ENCODE results near the gene KRT15. TPM values are rescaled to one million over a fixed set of nuclear protein-coding genes. Genes with fewer than 3 reads are reported as not detected.
A peak's percentile ranks its signal among the peaks of the same experiment; 100 is the strongest.

KRT15 gene
- total RNA-seq, 2 donors from 2014 or later: not detected

- Mint-ChIP-seq H3K36me3 (no peaks in the 10 kb centered on the region), H3K9me3 (no peaks in the 10 kb centered on the region), H3K27ac (no peak overlapping the region)
- no peak for DNase-seq (ENCODE audit: low spot score in 2 of 2)
- no peak for ATAC-seq
These were observed 34.5 kb downstream of the KRT15 start for GRCh38 chr17:41483991-41484826.

GRCh38 chr17:41483531-41483930 is 35.2 kb downstream of the KRT15 start:
- Mint-ChIP-seq H3K27ac (no peak overlapping the region), H3K9me3 (no peaks in the 10 kb centered on the region), H3K36me3 (no peaks in the 10 kb centered on the region)
- ATAC-seq (no peak), DNase-seq (ENCODE audit: low spot score in 2 of 2) (peak in 1 of 2 donors; percentile 11)

DNA sequence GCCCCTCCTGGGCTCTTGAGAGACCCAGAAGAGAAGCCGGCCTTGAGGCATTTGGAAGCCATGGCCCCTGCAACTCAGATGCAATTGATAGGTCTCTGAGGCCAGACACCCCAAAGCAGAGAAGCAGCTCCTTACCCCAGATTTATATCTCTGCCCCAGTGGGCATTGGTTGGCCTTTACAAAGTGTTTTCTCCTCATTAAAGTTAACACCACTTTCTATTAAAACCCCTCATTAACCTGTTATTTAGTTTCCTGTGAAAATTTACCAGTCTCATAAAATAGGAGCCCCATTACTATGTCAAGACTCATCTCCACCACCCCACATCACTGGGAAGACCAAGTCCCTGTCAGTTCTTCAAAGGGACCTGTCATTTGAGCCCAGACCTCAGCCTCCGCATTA is 37.7 kb downstream of the KRT15 start, which contains the start of gene KRT35:
KRT35 (minus strand) TSS at position 116 of the 400 bp plus-strand sequence; CDS start at position 62, 54 bp downstream.
- DNase-seq (ENCODE audit: low spot score in 2 of 2) (no peak), ATAC-seq (no peak)
- no peaks in the 10 kb centered on the region for H3K9me3 Mint-ChIP-seq
- no peaks in the 10 kb centered on the region for H3K36me3 Mint-ChIP-seq
- H3K27ac Mint-ChIP-seq: no peak within 1 kb of the TSS

DNA sequence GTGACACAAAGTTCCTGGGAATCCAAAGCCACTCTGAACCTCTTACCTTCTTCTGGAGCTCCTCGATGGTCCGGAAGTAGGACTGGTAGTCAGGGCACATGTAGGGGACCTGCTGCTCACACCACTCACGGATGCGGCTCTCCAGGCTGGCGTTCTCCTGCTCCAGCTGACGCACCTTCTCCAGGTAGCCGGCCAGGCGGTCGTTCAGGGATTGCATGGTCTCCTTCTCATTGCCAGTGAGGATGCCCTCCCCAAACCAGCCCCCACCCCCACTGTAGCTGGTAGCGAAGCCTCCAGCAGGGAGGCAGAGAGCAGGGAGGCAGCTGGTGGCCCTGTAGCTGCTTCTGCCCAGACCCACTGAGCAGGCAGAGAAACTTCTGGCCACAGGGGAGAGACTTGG is 38.1 kb downstream of the KRT15 start:
- no peaks in the 10 kb centered on the region for H3K36me3 Mint-ChIP-seq
- ATAC-seq: no peak

GRCh38 chr17:41480136-41480535 is 38.6 kb downstream of the KRT15 start:
- Mint-ChIP-seq H3K27ac (no peak overlapping the region), H3K36me3 (no peaks in the 10 kb centered on the region), H3K9me3 (no peaks in the 10 kb centered on the region)
- ATAC-seq (no peak), DNase-seq (ENCODE audit: low spot score in 2 of 2) (no peak)

More for the DNA sequence above, 38.1 kb downstream of the KRT15 start:
- no peak for DNase-seq (ENCODE audit: low spot score in 2 of 2)
- Mint-ChIP-seq H3K9me3 (no peaks in the 10 kb centered on the region), H3K27ac (no peak overlapping the region)

GRCh38 chr17:41478237-41478636 is 40.5 kb downstream of the KRT15 start:
- no peak for DNase-seq (ENCODE audit: low spot score in 2 of 2)
- peak overlapping the region in 1 of 2 donors; percentile 32 for H3K27ac Mint-ChIP-seq
- H3K9me3 Mint-ChIP-seq: no peaks in the 10 kb centered on the region
- no peaks in the 10 kb centered on the region for H3K36me3 Mint-ChIP-seq
- no peak for ATAC-seq

GRCh38 chr17:41476866-41477815 is 41.5 kb downstream of the KRT15 start:
- no peaks in the 10 kb centered on the region for H3K36me3 Mint-ChIP-seq
- peaks cover 4 to 5% of the 10 kb centered on the region in 2 donors for H3K9me3 Mint-ChIP-seq
- no peak for ATAC-seq
- no peak for DNase-seq (ENCODE audit: low spot score in 2 of 2)
- peak overlapping the region in 1 of 2 donors; percentile 81 for H3K27ac Mint-ChIP-seq

- ATAC-seq: no peak
These were observed 43.3 kb downstream of the KRT15 start for GRCh38 chr17:41475421-41475820.

DNA sequence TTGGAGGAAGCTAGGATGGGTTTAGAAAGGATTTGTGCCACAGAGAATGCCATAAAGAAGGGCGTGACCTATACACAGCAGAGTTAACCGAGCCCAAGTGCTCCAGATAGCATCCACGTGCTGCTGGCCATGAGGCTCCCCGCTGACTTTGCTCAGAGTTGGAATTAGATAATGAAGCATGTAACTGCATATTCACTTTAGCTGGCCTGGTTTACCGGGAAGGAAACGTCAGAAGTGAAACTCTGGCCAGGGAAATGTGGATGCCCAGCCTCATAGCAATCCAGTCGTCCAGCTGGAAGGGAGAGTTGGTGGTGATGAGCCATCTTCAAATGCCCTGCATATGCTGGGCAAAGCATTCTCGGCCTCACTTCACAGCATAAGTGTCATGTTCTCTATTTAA is 43.8 kb downstream of the KRT15 start:
- H3K9me3 Mint-ChIP-seq: peaks cover 7 to 9% of the 10 kb centered on the region in 2 donors
- no peaks in the 10 kb centered on the region for H3K36me3 Mint-ChIP-seq
- DNase-seq (ENCODE audit: low spot score in 2 of 2) (no peak), ATAC-seq (no peak)
- no peak overlapping the region for H3K27ac Mint-ChIP-seq

More at GRCh38 chr17:41475421-41475820, 43.3 kb downstream of the KRT15 start:
- H3K9me3 Mint-ChIP-seq: peaks cover 7 to 9% of the 10 kb centered on the region in 2 donors
- no peaks in the 10 kb centered on the region for H3K36me3 Mint-ChIP-seq
- no peak for DNase-seq (ENCODE audit: low spot score in 2 of 2)
- H3K27ac Mint-ChIP-seq: no peak overlapping the region

GRCh38 chr17:41468346-41468745 is 50.3 kb downstream of the KRT15 start:
- no peak overlapping the region for H3K27ac Mint-ChIP-seq
- peaks cover 7 to 17% of the 10 kb centered on the region in 2 donors for H3K9me3 Mint-ChIP-seq
- no peaks in the 10 kb centered on the region for H3K36me3 Mint-ChIP-seq
- no peak for ATAC-seq
- no peak for DNase-seq (ENCODE audit: low spot score in 2 of 2)

DNA sequence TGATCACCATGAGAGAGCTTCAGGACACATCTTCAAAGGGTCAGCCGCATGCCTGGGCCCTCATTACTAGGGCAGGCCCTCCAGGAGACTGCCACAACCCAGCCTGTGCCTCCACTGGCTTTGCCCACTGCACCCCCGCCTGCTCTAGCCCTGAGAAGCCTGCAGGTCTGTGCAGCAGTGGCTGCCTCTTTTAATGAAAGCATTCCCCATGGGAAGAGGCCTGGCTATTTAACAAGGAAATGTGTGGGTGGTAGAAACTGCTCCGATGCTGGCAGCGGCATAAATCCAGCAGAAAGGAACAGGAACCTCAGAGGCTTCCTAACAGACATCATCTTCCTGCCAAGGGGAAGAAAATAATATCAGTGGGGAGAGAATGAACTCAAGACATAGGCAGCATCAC is 51.1 kb downstream of the KRT15 start:
- no peaks in the 10 kb centered on the region for H3K36me3 Mint-ChIP-seq
- no peak for DNase-seq (ENCODE audit: low spot score in 2 of 2)
- H3K9me3 Mint-ChIP-seq: peaks cover 4 to 12% of the 10 kb centered on the region in 2 donors
- H3K27ac Mint-ChIP-seq: no peak overlapping the region
- ATAC-seq: no peak

GRCh38 chr17:41466988-41467387 is 51.7 kb downstream of the KRT15 start, which contains the start of gene KRT32:
Gene KRT32 (minus strand): TSS chr17:41467386. CDS start chr17:41467325, 61 bp downstream.
- no peaks in the 10 kb centered on the region for H3K36me3 Mint-ChIP-seq
- DNase-seq (ENCODE audit: low spot score in 2 of 2) (no peak), ATAC-seq (no peak)
- no peak within 1 kb of the TSS for H3K27ac Mint-ChIP-seq
- peaks cover 4 to 12% of the 10 kb centered on the region in 2 donors for H3K9me3 Mint-ChIP-seq

DNA sequence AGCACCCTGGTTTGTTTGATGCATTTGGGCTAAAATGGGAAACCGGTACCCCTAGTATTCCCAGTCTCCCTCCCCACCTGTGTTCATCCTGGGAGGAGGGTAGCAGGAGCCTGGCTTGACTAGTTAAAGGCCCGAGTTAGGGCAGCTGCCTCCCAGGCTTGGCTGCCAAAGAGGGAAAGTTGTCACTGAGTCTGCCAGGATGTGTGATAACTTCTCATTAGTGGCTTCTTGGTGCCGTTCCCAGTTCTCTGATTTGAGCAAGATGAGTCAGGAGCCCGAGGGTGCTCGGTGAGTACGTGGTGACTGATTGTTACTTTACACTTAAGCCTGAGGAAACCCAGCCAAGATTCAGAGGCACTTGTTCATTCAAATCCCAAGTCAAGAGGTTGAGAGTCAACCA is 54.0 kb downstream of the KRT15 start:
- Mint-ChIP-seq H3K27ac (no peak overlapping the region), H3K9me3 (peaks cover 0 to 7% of the 10 kb centered on the region in 2 donors), H3K36me3 (no peaks in the 10 kb centered on the region)
- ATAC-seq (no peak), DNase-seq (ENCODE audit: low spot score in 2 of 2) (no peak)

- H3K36me3 Mint-ChIP-seq: no peaks in the 10 kb centered on the region
- peaks cover 0 to 7% of the 10 kb centered on the region in 2 donors for H3K9me3 Mint-ChIP-seq
- DNase-seq (ENCODE audit: low spot score in 2 of 2) (no peak), ATAC-seq (no peak)
- no peak overlapping the region for H3K27ac Mint-ChIP-seq
These were observed 54.5 kb downstream of the KRT15 start for GRCh38 chr17:41464173-41464572.

DNA sequence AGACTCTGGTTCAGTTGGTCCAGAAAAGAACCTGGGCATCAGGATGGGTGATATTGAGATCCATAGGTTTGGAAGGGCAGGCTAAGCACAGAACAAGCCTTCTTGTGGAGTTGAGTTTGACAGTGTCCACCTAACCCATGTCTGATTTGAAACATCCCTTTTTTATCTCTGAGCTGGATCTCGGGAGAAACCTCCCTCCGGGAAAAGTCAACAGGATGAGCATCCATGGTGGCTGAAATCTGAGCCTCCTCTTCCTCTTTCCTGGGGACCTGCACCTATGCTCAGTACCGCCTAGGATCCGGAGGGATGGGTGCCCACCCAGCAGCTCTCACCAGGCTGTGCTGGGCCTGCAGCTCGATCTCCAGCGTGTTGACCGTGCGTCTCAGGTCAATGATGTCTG is 54.9 kb downstream of the KRT15 start:
- DNase-seq (ENCODE audit: low spot score in 2 of 2) (no peak), ATAC-seq (no peak)
- no peak overlapping the region for H3K27ac Mint-ChIP-seq
- H3K9me3 Mint-ChIP-seq: peaks cover 0 to 7% of the 10 kb centered on the region in 2 donors
- no peaks in the 10 kb centered on the region for H3K36me3 Mint-ChIP-seq
